ENCODE data around the gene ZNF331. TPM values are rescaled to one million over a fixed set of nuclear protein-coding genes. Genes with fewer than 3 reads are reported as not detected.

Gene ZNF331
- polyA plus RNA-seq, 1 donor from 2014 or later: 27.1 TPM

DNA sequence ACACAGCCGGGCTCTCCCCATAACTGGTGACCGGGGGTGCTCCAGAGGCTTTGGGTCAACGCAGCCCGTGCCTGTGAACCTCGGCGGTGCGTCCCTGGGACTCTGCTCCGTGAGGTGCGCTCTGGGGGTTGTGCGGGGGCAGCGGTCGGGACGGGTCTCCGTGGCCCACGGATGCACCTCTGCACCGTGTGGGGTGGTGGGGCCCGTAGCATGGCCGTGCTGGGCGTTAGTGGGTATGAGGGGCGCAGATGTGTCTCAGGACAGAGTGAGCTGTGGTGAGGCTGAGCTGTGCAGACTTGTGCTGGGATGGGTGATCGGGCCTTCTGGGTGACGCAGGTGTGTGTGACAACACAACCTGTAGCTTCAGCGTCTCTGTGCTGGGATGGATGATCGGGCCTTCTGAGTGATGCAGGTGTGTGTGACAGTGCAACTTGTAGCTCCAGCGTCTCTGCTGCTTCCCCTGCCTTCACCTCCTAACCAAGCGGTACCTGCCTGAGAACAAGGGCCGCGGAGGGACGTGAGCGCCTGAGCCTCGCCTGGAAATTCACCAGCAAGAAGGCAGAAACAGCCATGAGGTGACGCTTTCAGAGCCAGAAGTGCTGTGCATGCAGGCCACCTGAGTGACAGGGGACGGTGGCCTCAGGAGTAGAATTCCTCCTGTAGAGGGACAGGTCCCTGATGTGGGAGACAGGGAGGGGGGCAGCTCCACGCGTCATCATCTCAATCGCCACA lies 599 bp downstream of the ZNF331 start:
- Mint-ChIP-seq H3K4me1 (peaks cover 10 to 16% (median 11%) of the 10 kb centered on the region in 3 donors), H3K27me3 (no peaks in the 10 kb centered on the region), H3K4me3 (peak overlapping the region; percentile 90 to 95 (median 94)), H3K36me3 (peaks cover 14% of the 10 kb centered on the region), H3K27ac (peak overlapping the region; percentile 97 to 100 (median 99)), H3K9me3 (peaks cover 0 to 2% (median 0%) of the 10 kb centered on the region in 3 donors)

DNA sequence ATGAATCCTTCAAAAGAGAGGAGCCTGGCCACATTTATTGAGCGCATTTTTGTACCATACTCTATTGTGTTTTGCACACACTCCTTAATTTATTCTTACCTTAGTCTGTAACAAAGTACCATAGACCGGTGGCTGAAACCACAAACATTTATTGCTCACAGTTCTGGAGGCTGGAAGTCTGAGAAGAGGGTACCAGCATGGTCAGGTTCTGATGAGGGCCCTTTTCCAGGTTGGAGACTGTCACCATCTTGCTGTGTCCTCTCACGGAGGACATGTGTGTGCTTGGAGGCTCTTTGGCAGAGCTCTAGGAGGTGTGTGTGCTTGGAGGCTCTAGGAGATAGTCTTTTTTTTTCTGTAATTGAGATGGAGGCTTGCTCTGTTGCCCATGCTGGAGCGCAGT lies 2.1 kb downstream of the ZNF331 start:
- peak overlapping the region in 2 of 4 donors; percentile 81 to 90 for H3K4me3 Mint-ChIP-seq
- no peaks in the 10 kb centered on the region for H3K27me3 Mint-ChIP-seq
- H3K27ac Mint-ChIP-seq: peak overlapping the region; percentile 97 to 100 (median 99)
- peaks cover 17% of the 10 kb centered on the region for H3K36me3 Mint-ChIP-seq
- H3K9me3 Mint-ChIP-seq: peaks cover 0 to 3% (median 0%) of the 10 kb centered on the region in 3 donors
- H3K4me1 Mint-ChIP-seq: peaks cover 12 to 16% (median 14%) of the 10 kb centered on the region in 3 donors

DNA sequence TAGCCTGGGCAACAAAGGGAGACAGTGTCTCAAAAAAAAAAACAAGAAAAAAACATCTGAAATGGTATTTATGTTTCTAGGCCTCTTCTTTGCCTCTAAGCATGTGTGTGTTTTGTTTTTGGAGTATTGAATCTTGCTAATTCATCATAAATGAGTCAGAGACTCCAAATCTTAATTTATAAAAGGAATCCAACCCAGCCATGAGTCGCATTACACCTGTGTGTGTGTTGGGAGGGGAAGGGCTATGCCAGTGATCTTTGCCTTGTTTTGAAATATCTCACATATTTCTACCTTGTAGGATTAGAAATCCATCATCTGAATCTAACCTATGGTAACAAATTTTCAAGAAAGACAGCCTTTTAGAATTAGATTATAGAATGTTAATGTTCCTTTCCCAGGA lies 4.0 kb downstream of the ZNF331 start:
- H3K4me1 Mint-ChIP-seq: peaks cover 12 to 16% (median 14%) of the 10 kb centered on the region in 3 donors
- peaks cover 17% of the 10 kb centered on the region for H3K36me3 Mint-ChIP-seq
- H3K27ac Mint-ChIP-seq: peak overlapping the region in 2 of 3 donors; percentile 97 to 99

DNA sequence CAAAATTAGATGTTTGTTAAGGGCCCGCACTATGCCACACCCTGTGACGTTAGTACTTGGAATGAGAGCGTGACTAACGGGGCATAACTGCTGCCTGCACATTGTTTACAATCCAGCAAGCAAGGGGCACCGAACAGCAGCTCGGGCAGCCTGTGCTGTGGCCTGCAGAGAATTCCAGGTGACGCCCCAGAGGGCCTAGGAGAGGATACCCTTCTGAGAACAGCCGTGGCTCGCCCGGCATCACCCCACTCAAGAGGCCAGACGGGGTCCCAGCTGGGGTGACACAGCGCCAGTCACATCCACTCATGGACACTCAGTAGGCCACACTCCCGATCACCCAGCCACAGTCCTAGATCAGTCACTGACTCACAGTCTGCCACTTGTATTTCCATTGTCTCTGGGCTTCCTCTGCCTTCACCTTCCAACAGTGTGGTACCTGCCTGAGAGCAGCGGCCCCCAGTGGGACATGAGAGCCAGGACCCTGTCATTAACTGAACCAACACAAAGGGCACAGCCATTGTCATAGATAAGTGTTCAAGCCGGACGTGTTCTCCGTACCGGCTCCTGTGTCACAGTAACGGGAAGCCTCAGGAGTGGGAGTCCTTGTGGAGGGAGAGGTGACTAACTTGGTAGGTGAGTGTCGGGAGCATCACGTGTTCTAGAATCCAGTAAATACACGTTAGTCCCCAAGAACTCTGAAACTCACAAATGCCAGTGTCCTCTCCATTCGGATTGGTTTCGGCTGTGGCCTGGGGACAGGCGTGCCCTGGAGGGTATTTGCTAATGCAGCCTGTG lies 7.5 kb downstream of the ZNF331 start:
- peaks cover 15% of the 10 kb centered on the region for H3K36me3 Mint-ChIP-seq
- H3K27ac Mint-ChIP-seq: peak overlapping the region in 1 of 3 donors; percentile 49
- H3K4me3 Mint-ChIP-seq: peak overlapping the region in 1 of 4 donors; percentile 60
- peaks cover 0 to 5% (median 3%) of the 10 kb centered on the region in 3 donors for H3K9me3 Mint-ChIP-seq
- no peaks in the 10 kb centered on the region for H3K27me3 Mint-ChIP-seq
- H3K4me1 Mint-ChIP-seq: peaks cover 0 to 12% (median 10%) of the 10 kb centered on the region in 3 donors

More for the DNA sequence above, 4.0 kb downstream of the ZNF331 start:
- Mint-ChIP-seq H3K4me3 (peak overlapping the region in 1 of 4 donors; percentile 50), H3K27me3 (no peaks in the 10 kb centered on the region), H3K9me3 (peaks cover 0 to 1% (median 0%) of the 10 kb centered on the region in 3 donors)

DNA sequence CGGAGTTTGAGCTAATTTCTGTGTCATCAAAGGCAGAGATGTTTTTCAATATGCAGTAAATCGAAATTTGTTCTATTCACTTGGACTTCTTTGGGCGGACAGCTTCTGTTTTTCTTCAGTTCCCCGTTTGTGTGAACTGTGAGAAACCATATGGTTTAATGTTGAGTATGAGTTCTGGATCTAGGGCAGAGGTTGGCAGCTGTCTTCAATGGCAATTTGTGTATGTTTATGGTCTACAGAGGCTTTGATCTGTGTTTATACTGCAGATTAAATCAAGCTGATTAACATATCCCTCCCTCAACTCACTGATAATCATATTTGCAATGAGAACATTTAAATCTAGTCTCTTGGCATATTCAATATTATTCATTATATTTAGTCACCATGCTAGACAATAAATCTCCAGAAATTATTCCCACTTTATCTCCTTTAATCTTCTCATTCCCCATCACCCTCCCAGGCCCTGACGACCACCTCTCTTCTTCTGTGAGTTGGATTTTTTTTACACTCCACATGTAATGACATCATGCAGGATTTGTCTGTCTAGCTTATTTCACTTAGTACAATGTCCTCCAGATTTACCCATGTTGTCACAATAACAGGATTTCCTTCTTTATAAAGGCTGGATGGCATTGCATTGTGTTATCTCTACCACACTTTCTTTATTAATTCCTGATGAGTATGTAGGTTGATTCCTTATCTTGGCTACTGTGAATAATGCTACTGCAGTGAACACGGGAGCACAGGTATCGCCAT lies 9.0 kb downstream of the ZNF331 start:
- Mint-ChIP-seq H3K27ac (peak overlapping the region in 2 of 3 donors; percentile 20 to 43), H3K9me3 (peaks cover 0 to 7% (median 3%) of the 10 kb centered on the region in 3 donors), H3K27me3 (no peaks in the 10 kb centered on the region), H3K4me1 (peaks cover 0 to 10% (median 8%) of the 10 kb centered on the region in 3 donors), H3K4me3 (peak overlapping the region in 1 of 4 donors; percentile 41), H3K36me3 (peaks cover 16% of the 10 kb centered on the region)

DNA sequence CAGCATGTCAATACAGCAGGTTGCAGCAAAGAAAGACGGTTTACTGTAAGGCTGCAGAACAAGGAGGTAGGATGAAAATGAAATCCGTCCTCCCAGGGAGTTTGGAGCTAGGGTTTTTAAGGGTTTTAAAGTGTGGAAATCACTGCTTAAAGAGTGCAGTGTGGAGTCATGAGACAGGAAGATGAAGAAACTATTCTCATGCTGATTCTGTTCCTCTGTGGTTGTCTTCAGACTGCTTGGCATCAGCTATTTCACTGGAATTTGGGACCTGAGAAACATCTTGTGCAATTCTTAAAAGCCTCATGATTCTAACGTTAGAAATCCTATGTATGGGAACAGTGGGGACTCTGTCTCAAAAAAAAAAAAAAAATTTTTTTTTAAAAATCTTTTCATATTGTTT lies 11.4 kb downstream of the ZNF331 start:
- H3K27ac Mint-ChIP-seq: peak overlapping the region in 1 of 3 donors; percentile 9
- peaks cover 11 to 16% (median 12%) of the 10 kb centered on the region in 3 donors for H3K4me1 Mint-ChIP-seq
- peaks cover 0 to 7% (median 2%) of the 10 kb centered on the region in 3 donors for H3K9me3 Mint-ChIP-seq
- peaks cover 8% of the 10 kb centered on the region for H3K36me3 Mint-ChIP-seq
- H3K27me3 Mint-ChIP-seq: no peaks in the 10 kb centered on the region
- H3K4me3 Mint-ChIP-seq: no peak overlapping the region

DNA sequence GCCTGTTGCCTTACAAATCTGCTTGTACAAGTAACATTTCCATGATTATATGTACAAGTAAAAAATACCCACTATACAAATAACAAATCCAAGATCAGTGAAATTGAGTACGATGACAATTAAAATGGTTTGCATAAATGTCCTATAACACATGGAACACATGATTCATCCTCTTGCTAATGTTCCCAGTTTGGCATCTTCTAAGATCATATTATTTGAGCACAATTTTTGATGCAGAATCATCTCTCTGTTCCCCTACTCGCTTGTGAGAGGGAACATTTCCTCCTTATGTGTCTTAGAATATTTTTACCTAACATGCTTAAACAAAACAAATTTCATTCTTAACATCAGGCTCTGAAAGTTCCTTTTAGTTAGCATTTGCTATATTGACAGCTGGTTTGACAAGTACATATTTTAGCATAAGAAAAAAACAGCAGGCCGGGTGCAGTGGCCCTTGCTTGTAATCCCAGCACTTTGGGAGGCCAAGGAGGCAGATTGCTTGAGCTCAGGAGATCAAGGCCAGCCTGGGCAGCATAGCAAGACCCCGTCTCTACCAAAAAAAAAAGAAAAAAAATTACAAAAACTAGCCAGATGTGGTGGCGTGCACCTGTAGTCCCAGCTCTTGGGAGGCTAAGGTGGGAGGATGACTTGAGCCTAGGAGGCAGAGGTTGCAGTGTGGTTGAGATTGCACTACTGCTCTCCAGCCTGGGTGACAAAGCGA lies 14.2 kb downstream of the ZNF331 start:
- H3K4me1 Mint-ChIP-seq: peaks cover 15 to 21% (median 17%) of the 10 kb centered on the region in 3 donors
- H3K36me3 Mint-ChIP-seq: peaks cover 8% of the 10 kb centered on the region
- H3K27me3 Mint-ChIP-seq: no peaks in the 10 kb centered on the region
- peak overlapping the region in 2 of 3 donors; percentile 99 to 100 for H3K27ac Mint-ChIP-seq
- H3K9me3 Mint-ChIP-seq: peaks cover 0 to 7% (median 7%) of the 10 kb centered on the region in 3 donors
- peak overlapping the region in 1 of 4 donors; percentile 40 for H3K4me3 Mint-ChIP-seq

DNA sequence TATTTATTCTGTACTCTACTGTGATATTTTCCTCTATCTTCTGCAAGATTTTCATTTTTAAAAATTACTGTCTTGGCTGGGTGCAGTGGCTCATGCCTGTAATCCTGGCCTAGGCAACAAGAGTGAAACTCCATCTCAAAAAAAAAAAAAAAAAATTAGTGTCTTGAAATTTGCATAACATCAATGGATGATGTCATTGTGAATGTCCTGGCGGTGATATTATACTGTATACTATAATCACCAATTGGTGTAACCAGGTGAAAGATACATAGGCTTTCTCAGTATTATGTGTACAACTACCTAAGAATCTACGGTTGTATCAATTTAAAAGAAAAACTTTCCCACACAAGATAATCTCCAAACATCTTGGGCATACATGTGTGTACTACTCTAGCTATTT lies 15.2 kb downstream of the ZNF331 start:
- H3K4me3 Mint-ChIP-seq: peak overlapping the region; percentile 45 to 98 (median 66)
- peaks cover 0 to 7% (median 7%) of the 10 kb centered on the region in 3 donors for H3K9me3 Mint-ChIP-seq
- peak overlapping the region; percentile 99 to 100 (median 99) for H3K27ac Mint-ChIP-seq
- H3K27me3 Mint-ChIP-seq: no peaks in the 10 kb centered on the region
- H3K36me3 Mint-ChIP-seq: peaks cover 13% of the 10 kb centered on the region
- peaks cover 15 to 18% (median 17%) of the 10 kb centered on the region in 3 donors for H3K4me1 Mint-ChIP-seq

DNA sequence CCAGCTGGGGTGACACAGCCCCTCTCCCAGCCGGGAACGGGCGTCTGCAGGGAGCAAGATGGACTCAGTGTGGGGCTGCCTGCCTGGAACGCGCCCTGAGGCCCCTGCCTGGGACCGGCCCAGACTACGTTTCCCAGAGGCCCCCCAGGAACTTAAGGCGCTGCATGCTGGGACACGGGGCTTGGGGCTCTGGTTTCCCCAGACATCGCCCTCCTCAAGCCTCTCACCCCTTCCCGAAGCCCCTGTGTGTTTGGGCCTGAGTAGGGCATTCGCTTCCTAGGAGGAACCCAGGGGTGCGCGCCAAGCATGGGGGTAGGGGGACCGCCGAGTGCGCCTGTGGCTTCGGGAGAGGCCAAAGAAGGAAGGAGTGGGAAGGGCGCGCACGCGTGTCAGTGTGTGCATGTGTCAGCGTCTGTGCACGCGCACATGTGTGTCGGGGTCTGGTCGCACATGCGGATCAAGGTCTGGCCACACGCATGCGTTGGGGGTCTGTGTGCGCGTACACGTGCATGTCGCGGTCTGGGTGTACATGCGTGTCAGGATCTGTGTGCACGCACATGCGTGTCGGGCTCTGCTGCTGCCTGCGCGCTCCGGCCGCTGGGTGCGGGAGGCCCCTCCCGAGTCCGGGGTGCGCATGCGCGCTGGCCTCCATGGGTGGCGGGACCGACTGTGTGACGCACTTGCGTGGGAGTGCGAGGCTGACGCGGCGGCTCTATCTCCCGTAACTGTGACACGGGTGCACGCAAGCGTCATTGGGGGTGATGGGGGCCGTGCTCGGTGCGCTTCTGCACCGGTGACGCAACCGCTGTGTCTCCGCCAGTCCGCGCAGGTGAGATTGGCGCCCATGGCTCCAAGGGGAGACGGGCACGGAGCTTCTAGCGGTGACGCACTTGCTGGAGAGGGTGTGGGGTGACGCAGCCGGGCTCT lies 16.2 kb downstream of the ZNF331 start:
- Mint-ChIP-seq H3K4me3 (peak overlapping the region; percentile 92 to 98 (median 95)), H3K27me3 (no peaks in the 10 kb centered on the region), H3K36me3 (peaks cover 14% of the 10 kb centered on the region), H3K27ac (peak overlapping the region; percentile 99 to 100 (median 99)), H3K4me1 (peaks cover 13 to 18% (median 17%) of the 10 kb centered on the region in 3 donors), H3K9me3 (peaks cover 0 to 7% (median 6%) of the 10 kb centered on the region in 3 donors)

DNA sequence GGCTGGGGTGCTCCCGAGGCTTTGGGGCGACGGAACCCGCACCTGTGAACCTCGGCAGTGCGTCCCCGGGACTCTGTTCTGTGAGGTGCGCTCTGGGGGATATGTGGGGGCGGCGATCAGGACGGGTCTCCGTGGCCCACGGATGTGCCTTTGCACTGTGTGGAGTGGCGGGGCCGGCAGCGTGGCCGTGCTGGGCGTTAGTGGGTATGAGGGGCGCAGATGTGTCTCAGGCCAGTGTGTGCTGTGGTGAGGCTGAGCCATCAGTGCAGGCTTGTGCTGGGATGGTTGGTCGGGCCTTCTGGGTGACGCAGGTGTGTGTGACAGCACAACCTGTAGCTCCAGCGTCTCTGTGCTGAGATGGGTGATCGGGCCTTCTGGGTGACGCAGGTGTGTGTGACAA lies 16.9 kb downstream of the ZNF331 start:
- Mint-ChIP-seq H3K4me1 (peaks cover 10 to 17% (median 16%) of the 10 kb centered on the region in 3 donors), H3K27ac (peak overlapping the region; percentile 99 to 100 (median 99)), H3K36me3 (peaks cover 13% of the 10 kb centered on the region), H3K4me3 (peak overlapping the region; percentile 92 to 98 (median 95)), H3K9me3 (peaks cover 0 to 5% (median 5%) of the 10 kb centered on the region in 3 donors), H3K27me3 (no peaks in the 10 kb centered on the region)

DNA sequence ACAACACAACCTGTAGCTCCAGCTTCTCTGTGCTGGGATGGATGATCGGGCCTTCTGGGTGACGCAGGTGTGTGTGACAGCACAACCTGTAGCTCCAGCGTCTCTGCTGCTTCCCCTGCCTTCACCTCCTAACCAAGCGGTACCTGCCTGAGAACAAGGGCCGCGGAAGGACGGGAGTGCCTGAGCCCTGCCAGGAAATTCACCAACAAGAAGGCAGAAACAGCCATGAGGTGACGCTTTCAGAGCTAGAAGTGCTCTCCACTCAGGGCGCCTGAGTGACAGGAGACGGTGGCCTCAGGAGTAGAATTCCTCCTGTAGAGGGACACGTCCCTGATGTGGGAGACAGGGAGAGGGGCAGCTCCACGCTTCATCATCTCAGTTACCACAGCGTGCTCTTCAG lies 17.4 kb downstream of the ZNF331 start:
- H3K9me3 Mint-ChIP-seq: peaks cover 0 to 5% (median 2%) of the 10 kb centered on the region in 3 donors
- H3K27me3 Mint-ChIP-seq: no peaks in the 10 kb centered on the region
- H3K4me3 Mint-ChIP-seq: peak overlapping the region; percentile 48 to 98 (median 73)
- H3K36me3 Mint-ChIP-seq: peaks cover 10% of the 10 kb centered on the region
- peak overlapping the region; percentile 76 to 100 (median 99) for H3K27ac Mint-ChIP-seq
- peaks cover 9 to 17% (median 15%) of the 10 kb centered on the region in 3 donors for H3K4me1 Mint-ChIP-seq

DNA sequence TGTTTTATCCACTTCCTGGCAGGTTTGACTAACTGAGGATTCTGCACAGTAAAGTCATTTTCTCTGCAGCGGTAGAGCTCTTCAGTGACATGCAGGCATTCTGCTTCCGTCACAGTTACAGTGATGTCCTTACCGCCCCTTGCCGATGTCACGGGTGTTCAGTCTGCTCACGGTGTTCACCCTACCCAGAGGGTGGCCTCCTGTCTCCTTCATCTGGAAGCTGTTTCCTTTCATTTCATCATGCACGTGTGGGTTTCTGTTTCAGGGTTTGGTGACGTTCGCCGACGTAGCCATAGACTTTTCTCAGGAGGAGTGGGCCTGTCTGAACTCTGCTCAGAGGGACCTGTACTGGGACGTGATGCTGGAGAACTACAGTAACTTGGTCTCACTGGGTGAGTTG lies 33.4 kb downstream of the ZNF331 start:
- Mint-ChIP-seq H3K27ac (peak overlapping the region; percentile 57 to 86 (median 67)), H3K27me3 (no peaks in the 10 kb centered on the region), H3K4me1 (peaks cover 0 to 1% (median 0%) of the 10 kb centered on the region in 3 donors), H3K9me3 (peaks cover 14 to 24% (median 15%) of the 10 kb centered on the region in 3 donors), H3K36me3 (peaks cover 38% of the 10 kb centered on the region), H3K4me3 (peak overlapping the region in 1 of 4 donors; percentile 19)

All from IgD-negative memory B cell (primary cell).